ENCODE results near the gene RCOR1. TPM values are rescaled to one million over a fixed set of nuclear protein-coding genes. Genes with fewer than 3 reads are reported as not detected.

RCOR1 gene
- polyA plus RNA-seq, 1 donor (not counting 4 experiments of a cell fraction or from before 2014, with no cell fraction given): 27.0 TPM

DNA sequence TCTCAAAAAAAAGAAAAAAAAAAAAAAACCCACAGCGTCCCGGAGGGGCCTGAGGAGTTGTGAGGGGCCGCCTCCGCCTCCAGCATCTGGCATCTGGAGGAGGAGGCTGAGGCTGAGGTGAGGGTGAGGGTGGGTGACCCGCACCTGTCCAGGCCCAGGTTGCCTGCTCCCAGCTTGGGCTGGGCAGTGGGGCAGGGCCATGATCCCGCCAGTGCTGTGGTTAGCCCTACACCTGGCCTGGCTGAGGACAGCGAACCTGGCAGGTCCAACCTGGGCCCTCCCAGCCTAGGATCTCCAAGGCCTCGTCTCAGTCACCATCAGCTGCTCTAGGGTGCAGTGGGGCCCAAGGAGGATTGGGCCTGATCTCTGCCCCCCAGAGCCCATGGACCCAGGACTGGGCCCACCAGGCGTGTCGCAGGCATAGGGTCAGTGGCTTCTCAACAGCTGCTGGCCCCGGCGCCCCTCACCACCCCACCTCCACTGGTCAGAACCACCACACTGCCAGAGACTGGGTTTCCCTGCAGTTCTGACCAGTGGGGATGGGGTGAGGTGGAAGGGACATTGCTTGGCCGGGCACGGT lies 36.3 kb upstream of the RCOR1 start:
- Histone ChIP-seq H3K79me2 (ENCODE audit: control insufficient read depth, insufficient read depth, low read length) (peaks cover 6% of the 10 kb centered on the region), H3K27me3 (ENCODE audit: control insufficient read depth, extremely low read depth, insufficient read depth, low read length) (no peaks in the 10 kb centered on the region), H4K20me1 (ENCODE audit: control insufficient read depth, extremely low read depth, insufficient read depth, low read length) (no peaks in the 10 kb centered on the region), H3K27ac (ENCODE audit: control insufficient read depth, insufficient read depth, low read length) (no peak overlapping the region), H3K9me1 (ENCODE audit: control insufficient read depth, extremely low read depth, insufficient read depth, low read length) (no peaks in the 10 kb centered on the region), H3K4me2 (ENCODE audit: control insufficient read depth, extremely low read depth, insufficient read depth, low read depth, low read length) (no peak overlapping the region), H3K36me3 (ENCODE audit: control insufficient read depth in 2 of 2, extremely low read depth in 1 of 2, insufficient read depth in 2 of 2, low read length in 2 of 2) (no peaks in the 10 kb centered on the region), H3K9ac (ENCODE audit: control insufficient read depth, extremely low read depth, insufficient read depth, low read length) (no peak overlapping the region), H2AFZ (ENCODE audit: control insufficient read depth, low read length) (no peak overlapping the region), H3K4me1 (ENCODE audit: control insufficient read depth, extremely low read depth, insufficient read depth, low read length) (peaks cover 33% of the 10 kb centered on the region), H3K4me3 (ENCODE audit: control insufficient read depth in 2 of 3, extremely low read depth in 1 of 3, insufficient read depth in 2 of 3, low read depth in 1 of 3, low read length in 3 of 3) (no peak overlapping the region), H3K9me3 (ENCODE audit: control insufficient read depth, low read depth, low read length) (no peaks in the 10 kb centered on the region)
- TF ChIP-seq CTCF (optimal IDR thresholded peaks at IDR 0.05 in 1 of 3, IDR thresholded peaks at IDR 0.05 in 1 of 3, conservative IDR thresholded peaks at IDR 0.05 in 1 of 3; ENCODE audit: extremely low read depth in 1 of 3, insufficient read depth in 2 of 3, low read length in 3 of 3) (no peak), EZH2 (IDR thresholded peaks at IDR 0.05; ENCODE audit: low read length) (no peak)
- no peak for FAIRE-seq
- DNase-seq (ENCODE audit: low read depth, low spot score): no peak
- dilution Hi-C loops (cut with MboI; ENCODE audit: extremely low pct_ligation_motif_present, low sequenced_read_pairs): no loop called here

GRCh38 chr14:102557434-102558226 lies 34.8 kb upstream of the RCOR1 start:
- no peak for DNase-seq (ENCODE audit: low read depth, low spot score)
- Histone ChIP-seq H3K9me3 (ENCODE audit: control insufficient read depth, low read depth, low read length) (no peaks in the 10 kb centered on the region), H3K9me1 (ENCODE audit: control insufficient read depth, extremely low read depth, insufficient read depth, low read length) (no peaks in the 10 kb centered on the region), H3K4me1 (ENCODE audit: control insufficient read depth, extremely low read depth, insufficient read depth, low read length) (peaks cover 22% of the 10 kb centered on the region), H2AFZ (ENCODE audit: control insufficient read depth, low read length) (no peak overlapping the region), H3K4me2 (ENCODE audit: control insufficient read depth, extremely low read depth, insufficient read depth, low read depth, low read length) (peak overlapping the region; percentile 52), H3K27me3 (ENCODE audit: control insufficient read depth, extremely low read depth, insufficient read depth, low read length) (no peaks in the 10 kb centered on the region), H3K27ac (ENCODE audit: control insufficient read depth, insufficient read depth, low read length) (peak overlapping the region; percentile 52), H3K79me2 (ENCODE audit: control insufficient read depth, insufficient read depth, low read length) (peaks cover 6% of the 10 kb centered on the region), H3K4me3 (ENCODE audit: control insufficient read depth in 2 of 3, extremely low read depth in 1 of 3, insufficient read depth in 2 of 3, low read depth in 1 of 3, low read length in 3 of 3) (no peak overlapping the region), H4K20me1 (ENCODE audit: control insufficient read depth, extremely low read depth, insufficient read depth, low read length) (no peaks in the 10 kb centered on the region), H3K9ac (ENCODE audit: control insufficient read depth, extremely low read depth, insufficient read depth, low read length) (no peak overlapping the region), H3K36me3 (ENCODE audit: control insufficient read depth in 2 of 2, extremely low read depth in 1 of 2, insufficient read depth in 2 of 2, low read length in 2 of 2) (no peaks in the 10 kb centered on the region)
- dilution Hi-C loops (cut with MboI; ENCODE audit: extremely low pct_ligation_motif_present, low sequenced_read_pairs): no loop called here
- FAIRE-seq: peak; percentile 76
- TF ChIP-seq EZH2 (IDR thresholded peaks at IDR 0.05; ENCODE audit: low read length) (no peak), CTCF (optimal IDR thresholded peaks at IDR 0.05 in 1 of 3, IDR thresholded peaks at IDR 0.05 in 1 of 3, conservative IDR thresholded peaks at IDR 0.05 in 1 of 3; ENCODE audit: extremely low read depth in 1 of 3, insufficient read depth in 2 of 3, low read length in 3 of 3) (no peak)

Data from keratinocyte (primary cell).